Measurements from ENCODE around the gene CLDN10.

GRCh38 chr13:95559100-95559499, 6.6 kb downstream of the CLDN10 start:
- TF ChIP-seq CTCF (conservative IDR thresholded peaks at IDR 0.05) (no peak), ZFX (IDR thresholded peaks at IDR 0.05) (no peak)

Data from C4-2B (cell line).